Activated CD4-positive, alpha-beta T cell treated with anti-CD3 and anti-CD28 coated beads, Interleukin-2, amount 10 ng/mL, durations not matched to agents 24 days and 14 days (primary cell): ENCODE results near the gene DHX15. TPM values are rescaled to one million over a fixed set of nuclear protein-coding genes. Genes with fewer than 3 reads are reported as not detected.

ENCODE experiments used
- total RNA-seq: library from RNA; stranded (reverse); gene quantifications from 2 replicates; pipeline ENCODE4 v1.2.3, GENCODE V29; 2022

The DHX15 gene
- total RNA-seq, 1 donor from 2014 or later: 265 TPM

Other genes with a start within 250 kb of the DHX15 start
- gene SOD3, start 211.0 kb upstream of the DHX15 start, total RNA-seq: not detected in 2 replicates